HG03039 (cell line): ENCODE data around the gene ATP1A3.

ENCODE experiments used
- ATAC-seq: cut with Tn5 transposase; IDR thresholded peaks from one replicate; pipeline ENCODE4 v1.9.1; 2021; ENCODE audit warnings: mild to moderate bottlenecking, moderate library complexity; ENCODE audit not compliant: unreplicated experiment

ATP1A3 gene

GRCh38 chr19:41988947-41989346, 5.1 kb downstream of the ATP1A3 start:
- ATAC-seq = no peak

DNA sequence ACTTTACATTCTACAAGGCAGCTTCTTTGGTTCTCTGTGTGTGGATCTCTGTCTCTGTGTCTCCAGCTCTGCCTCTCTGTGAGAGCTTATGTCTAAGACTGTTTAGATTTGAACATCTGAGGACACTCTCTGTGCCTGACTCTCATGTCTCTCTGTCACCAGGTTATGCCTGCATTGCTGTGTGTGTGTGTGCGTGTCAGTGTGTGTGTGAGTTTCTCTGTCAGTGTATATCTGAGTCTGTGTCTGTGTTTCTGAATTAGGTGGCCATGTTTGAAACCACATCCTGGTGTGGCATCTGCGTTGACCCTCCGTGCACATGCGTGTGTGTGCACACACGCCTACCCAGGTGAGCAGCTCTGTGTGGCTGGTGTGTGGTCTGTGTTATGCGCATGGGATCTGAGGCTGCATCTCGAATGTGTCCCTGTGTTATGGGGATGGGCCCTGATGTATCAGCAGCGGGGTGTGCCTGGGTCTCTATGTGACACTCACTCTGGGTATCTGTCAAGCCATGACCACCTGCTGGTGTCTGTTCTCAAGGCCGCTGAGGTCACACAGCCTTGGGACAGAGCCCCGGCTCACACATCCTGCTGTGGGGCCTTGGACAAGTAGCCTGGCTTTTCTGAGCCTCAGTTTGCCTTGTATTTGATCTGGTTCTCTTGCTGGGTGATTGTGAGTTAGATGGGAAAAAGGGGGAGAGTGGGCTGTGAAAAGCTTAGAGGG, 6.7 kb downstream of the ATP1A3 start:
- no peak for ATAC-seq

DNA sequence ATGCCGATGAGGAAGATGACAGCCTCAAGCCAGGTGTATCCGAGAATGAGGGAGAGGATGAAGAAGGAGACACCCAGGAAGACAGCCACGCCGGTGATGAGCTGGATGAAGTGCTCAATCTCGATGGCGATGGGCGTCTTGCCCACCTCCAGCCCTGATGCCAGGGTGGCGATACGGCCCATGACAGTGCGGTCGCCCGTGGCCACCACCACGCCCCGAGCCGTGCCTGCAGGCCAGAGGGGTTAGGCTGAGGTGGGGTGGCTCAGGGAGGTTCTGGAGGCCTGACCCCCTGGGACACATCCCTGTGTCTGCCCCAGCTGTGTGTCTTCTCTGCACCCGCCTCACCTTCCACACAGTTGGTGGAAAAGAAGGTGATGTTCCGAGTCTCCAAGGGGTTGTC, 9.1 kb downstream of the ATP1A3 start:
- ATAC-seq = no peak

- ATAC-seq = no peak
These were observed 12.3 kb downstream of the ATP1A3 start for GRCh38 chr19:41981724-41982123.

GRCh38 chr19:41978470-41978869, 15.6 kb downstream of the ATP1A3 start:
- no peak for ATAC-seq

DNA sequence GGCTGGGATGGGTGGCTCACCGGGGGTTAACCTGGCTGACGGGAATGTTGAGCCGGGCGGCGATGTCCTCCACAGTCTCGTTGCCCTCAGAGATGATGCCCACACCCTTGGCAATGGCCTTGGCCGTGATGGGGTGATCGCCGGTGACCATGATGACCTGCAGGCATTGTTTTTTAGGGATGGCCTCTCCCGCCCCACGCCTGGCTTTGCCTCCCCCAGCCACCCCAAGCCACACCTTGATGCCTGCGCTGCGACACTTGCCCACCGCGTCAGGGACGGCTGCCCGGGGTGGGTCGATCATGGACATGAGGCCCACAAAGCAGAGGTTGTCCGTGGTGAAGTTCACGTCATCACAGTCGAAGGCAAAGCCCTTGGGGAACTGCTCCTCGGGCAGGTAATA, 16.1 kb downstream of the ATP1A3 start:
- no peak for ATAC-seq

- no peak for ATAC-seq
These were observed 19.4 kb downstream of the ATP1A3 start for GRCh38 chr19:41974652-41975051.

DNA sequence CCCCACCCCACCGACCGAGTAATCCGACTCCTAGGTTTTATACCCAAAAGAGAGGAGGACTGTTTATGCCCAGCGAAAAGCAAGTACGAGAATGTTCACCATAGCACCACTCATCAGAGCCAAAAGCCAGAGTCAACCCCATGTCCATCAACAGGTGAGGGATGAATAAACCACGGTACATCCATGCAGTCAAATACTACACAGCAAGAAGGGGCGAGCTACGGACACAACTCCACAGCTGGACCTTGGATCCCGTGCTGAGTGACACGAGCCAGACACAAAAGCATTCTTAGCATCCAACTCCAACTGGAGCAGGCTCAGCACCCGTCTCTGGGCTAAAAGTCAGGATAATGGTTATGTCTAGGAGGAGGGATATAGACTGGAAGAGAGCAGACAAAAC, 22.7 kb downstream of the ATP1A3 start:
- no peak for ATAC-seq

DNA sequence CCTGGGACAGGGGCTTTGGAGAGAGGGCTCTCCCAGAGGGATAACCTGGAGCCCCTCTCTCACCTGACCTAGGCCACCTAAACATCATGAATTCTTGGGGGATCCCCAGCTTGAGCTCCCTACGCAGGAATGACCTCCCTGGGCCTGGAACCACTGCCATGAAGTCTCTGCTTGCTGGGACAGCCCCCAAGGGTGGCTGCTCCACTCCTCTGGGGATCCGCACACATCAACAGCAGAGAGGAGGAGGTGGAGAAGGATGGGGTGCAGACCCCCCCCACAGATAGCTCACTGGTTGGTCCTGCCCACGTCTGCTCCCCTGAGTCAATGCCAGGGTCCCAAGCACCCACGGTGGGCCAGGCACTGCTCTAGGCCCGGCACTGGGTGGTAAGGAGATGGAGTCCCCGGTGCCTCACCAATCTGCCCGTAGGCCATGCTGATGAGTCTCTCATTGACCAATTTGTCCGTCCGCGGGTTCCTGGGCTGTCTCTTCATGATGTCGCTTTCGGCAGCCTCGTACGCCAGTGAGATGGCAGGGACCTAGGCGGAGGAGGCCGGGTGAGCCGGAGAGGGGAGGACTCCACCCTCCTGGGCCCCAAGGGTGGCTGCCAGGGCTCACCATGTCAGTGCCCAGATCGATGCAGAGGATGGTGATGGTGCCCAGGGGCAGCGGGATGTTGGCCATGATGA, 24.1 kb downstream of the ATP1A3 start:
- ATAC-seq = no peak

- no peak for ATAC-seq
These were observed 25.1 kb downstream of the ATP1A3 start for GRCh38 chr19:41968751-41969595.

DNA sequence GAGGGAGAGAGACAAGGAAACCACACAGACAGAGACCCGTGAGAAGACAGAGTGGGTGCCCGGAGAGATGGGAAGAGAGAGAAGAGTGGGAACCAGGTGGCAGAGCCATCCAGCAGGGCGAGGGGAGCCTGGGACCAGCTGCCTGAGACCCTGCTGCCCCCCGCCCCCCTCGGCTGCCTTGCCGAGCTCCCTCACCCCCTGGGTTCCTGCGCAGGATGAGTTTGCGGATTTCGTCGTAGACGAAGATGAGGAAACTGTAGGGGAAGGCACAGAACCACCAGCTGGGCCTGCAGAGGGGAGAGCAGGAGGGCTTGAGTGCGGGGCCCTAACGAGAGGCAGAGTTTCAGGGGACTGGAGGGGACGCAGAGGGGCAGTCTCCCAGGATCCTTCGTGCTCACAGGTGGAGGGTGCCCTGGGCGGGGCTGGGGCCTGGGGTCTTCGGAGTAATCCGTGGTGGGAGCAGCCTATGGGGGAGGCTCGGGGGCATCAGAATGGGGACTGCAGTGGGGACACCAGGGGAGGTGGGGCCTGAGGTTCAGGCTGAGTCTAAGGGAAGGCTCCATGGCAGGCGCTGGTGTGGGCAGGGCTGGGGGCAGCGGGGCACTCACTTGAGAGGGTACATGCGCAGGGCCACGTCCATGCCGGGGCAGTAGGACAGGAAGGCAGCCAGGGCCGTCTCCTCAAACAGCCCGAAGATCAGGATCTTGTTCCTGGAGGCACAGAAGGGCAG, 26.8 kb downstream of the ATP1A3 start:
- ATAC-seq = no peak

- no peak for ATAC-seq
These were observed 28.9 kb downstream of the ATP1A3 start for GRCh38 chr19:41965106-41965505.

- no peak for ATAC-seq
These were observed 33.1 kb downstream of the ATP1A3 start for GRCh38 chr19:41960973-41961372.

DNA sequence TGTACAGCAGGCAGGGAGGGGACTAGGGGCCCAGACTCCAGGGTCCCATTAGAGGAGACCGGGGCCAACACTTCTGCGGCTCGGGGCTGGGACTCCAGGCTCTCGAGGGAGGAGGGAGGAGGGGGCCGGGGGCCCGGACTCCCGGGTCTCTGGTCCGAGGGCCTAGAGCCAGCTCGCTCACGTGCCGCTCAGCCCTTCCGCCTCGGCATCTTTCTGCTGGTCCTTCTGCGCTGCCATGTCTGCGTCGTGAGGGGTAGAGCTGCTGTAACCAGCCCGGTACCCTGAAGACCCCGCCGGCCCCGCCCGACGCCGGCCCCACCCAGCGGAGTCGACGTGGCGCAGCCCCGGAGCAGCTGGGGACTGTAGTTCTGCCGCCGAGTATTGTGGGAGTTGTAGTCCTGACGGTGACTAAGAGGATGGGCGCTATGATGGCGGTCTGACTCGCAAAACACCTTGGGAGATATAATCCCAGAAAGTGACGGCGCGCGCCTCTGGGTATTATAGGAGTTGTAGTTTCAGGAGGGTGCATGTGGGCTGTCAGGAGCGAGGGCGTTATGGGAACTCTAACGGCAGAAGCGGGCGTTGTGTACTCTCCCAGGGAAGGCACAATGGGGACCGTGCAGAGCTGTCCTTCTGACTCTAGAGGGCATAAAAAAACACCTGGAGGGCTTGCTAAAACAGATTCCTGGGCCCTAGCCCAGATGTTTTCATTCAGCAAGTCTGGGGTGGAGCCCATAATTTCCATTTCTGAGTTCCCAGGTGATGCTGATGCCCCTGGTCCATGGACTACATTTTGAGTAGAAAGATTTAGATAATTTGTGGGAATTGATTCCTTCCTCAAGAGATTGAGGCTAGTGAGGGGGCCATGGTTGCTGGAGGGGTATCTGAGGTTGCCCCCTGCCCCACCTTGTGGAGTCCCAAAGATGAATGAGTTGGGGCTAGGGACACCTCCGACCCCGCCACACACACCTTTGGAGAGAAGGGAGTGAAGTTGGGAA, 34.7 kb downstream of the ATP1A3 start, which contains the start of gene RABAC1:
Gene RABAC1, minus strand, starts transcription at position 266 of the 998 bp plus-strand sequence. Its CDS starts 29 bp downstream, at position 237.
- peak; percentile 67 for ATAC-seq

- peak; percentile 41 for ATAC-seq
These were observed 35.5 kb downstream of the ATP1A3 start for GRCh38 chr19:41958367-41959055.

DNA sequence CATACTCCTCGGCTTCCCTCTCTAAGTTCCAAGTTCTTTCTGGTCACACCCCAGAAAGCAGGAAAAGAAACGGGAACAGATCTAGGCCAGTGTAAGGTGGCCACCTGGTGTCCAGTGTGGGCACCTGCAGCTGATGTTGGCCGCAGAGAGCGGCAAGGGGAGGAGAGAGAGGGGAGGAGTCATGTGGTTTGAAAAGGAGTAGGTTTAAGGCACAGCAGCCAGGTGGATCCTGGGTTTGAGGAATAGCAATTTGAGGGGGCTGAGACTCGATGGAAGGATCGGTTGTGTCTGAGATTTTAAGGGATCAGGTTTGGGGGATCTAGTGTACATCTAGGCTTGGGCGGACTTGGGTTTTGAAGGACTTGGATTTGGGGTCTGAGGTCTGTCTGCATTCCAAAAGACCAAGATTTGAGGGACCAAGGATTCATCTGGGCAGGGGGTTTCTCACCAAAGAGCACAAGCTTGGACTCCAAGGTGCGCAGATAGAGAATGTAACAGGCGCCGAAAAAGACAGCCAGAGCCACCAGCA, 36.1 kb downstream of the ATP1A3 start:
- no peak for ATAC-seq

DNA sequence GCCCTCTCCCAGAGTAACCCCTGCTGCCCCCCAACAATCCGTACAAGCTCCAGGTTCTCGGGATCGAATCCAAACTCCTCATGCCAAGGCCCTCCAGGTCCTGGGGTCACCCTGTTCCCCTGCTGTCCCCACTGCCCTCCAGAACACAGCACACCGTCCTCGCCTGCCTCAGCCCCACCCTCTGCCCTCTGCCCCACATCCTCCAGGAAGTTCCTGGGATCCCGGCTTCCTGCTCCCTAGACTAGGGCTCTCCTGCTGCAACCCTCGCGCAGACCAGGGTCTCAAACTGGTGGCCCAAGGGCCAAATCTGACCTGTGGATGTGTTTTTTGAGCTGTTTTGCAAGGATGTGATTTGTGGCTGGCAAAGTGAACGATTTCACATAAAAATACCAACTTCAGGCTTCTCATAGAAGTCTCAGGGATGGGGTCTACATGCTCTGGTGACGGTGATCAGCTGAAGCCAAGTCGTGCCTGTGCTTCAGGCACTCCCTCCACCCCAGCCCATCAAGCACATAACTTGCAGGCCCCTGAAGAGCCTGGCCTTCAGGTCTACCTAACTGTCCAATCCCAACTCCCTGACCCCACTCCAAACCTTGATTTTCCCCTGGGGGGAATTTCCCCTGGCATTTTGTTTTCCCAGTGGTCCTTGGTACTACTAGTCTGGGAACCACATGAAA, 36.7 kb downstream of the ATP1A3 start:
- no peak for ATAC-seq

- no peak for ATAC-seq
These were observed 37.4 kb downstream of the ATP1A3 start for GRCh38 chr19:41956621-41957020.
